ENCODE measurements around the gene CWC15.

CWC15 gene

GRCh38 chr11:94972700-94973098 is 657 bp downstream of the CWC15 start:
- no peak for DNase-seq (ENCODE audit: low spot score)
- TF ChIP-seq, protein P1, sequence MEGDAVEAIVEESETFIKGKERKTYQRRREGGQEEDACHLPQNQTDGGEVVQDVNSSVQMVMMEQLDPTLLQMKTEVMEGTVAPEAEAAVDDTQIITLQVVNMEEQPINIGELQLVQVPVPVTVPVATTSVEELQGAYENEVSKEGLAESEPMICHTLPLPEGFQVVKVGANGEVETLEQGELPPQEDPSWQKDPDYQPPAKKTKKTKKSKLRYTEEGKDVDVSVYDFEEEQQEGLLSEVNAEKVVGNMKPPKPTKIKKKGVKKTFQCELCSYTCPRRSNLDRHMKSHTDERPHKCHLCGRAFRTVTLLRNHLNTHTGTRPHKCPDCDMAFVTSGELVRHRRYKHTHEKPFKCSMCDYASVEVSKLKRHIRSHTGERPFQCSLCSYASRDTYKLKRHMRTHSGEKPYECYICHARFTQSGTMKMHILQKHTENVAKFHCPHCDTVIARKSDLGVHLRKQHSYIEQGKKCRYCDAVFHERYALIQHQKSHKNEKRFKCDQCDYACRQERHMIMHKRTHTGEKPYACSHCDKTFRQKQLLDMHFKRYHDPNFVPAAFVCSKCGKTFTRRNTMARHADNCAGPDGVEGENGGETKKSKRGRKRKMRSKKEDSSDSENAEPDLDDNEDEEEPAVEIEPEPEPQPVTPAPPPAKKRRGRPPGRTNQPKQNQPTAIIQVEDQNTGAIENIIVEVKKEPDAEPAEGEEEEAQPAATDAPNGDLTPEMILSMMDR (IDR thresholded peaks at IDR 0.05; ENCODE audit: extremely low read depth, missing control alignments) = no peak

GRCh38 chr11:94968334-94968958 is 4.9 kb downstream of the CWC15 start:
- TF ChIP-seq, protein P1 (IDR thresholded peaks at IDR 0.05; ENCODE audit: extremely low read depth, missing control alignments) = peak; percentile 7
- DNase-seq (ENCODE audit: low spot score) = no peak

DNA sequence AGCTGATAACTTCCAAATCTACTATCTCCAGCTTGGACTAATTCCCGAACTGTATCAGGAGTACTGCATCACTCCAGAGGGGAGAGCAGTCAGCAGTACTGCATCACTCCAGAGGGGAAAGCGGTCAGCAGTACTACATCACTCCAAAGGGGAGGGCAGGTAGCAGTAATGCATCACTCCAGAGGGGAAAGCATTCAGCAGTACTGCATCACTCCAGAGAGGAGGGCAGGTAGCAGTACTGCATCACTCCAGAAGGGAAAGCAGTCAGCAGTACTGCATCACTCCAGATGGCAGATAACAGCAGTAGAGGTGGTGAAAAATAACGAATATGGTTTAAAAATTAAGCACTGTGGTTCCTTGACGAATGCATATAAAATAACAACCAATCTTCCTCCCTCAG is 8.4 kb downstream of the CWC15 start:
- TF ChIP-seq, protein P1 (IDR thresholded peaks at IDR 0.05; ENCODE audit: extremely low read depth, missing control alignments) = no peak
- DNase-seq (ENCODE audit: low spot score) = no peak

GRCh38 chr11:94961255-94961654 is 12.1 kb downstream of the CWC15 start:
- TF ChIP-seq, protein P1 (IDR thresholded peaks at IDR 0.05; ENCODE audit: extremely low read depth, missing control alignments) = no peak
- DNase-seq (ENCODE audit: low spot score) = no peak

DNA sequence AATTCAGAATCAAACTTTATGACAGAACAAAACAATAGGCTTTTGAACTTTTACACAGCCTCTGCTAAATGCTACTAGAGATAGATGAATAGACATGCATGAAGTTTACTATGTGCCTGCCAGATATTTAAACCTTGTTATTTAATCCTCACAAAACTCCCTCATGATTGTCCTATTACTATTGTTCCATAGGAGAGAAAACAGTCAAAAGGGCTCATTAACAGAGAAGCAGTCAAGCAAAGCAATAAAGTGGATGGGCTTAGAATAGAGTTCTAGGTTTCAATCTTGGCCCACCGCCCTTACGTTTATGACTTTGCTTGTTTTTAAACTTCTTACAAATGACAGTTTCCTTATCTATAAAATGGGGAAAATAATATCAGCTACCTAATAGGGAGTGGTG is 12.9 kb downstream of the CWC15 start:
- TF ChIP-seq, protein P1 (IDR thresholded peaks at IDR 0.05; ENCODE audit: extremely low read depth, missing control alignments) = no peak
- DNase-seq (ENCODE audit: low spot score) = no peak

DNA sequence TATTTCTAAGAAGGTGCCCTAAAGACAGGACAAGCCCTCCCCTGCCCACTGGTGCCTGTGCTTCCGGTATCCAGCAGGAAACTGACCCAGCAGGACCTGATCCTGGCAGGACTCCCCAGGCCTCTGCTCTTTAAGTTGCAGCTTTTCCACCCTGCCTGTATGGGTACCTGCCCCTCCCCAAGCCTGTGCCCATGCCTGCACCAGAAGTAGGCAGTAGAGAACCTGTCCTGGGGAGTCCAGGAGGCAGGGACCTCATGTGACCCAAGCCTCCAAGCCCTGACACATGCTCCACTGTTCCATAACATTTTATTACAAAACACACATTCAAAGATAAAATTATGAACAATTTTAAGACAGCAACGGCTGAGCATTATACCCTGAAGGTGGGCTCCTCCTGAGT is 14.2 kb downstream of the CWC15 start:
- TF ChIP-seq, protein P1 (IDR thresholded peaks at IDR 0.05; ENCODE audit: extremely low read depth, missing control alignments) = no peak
- DNase-seq (ENCODE audit: low spot score) = no peak

DNA sequence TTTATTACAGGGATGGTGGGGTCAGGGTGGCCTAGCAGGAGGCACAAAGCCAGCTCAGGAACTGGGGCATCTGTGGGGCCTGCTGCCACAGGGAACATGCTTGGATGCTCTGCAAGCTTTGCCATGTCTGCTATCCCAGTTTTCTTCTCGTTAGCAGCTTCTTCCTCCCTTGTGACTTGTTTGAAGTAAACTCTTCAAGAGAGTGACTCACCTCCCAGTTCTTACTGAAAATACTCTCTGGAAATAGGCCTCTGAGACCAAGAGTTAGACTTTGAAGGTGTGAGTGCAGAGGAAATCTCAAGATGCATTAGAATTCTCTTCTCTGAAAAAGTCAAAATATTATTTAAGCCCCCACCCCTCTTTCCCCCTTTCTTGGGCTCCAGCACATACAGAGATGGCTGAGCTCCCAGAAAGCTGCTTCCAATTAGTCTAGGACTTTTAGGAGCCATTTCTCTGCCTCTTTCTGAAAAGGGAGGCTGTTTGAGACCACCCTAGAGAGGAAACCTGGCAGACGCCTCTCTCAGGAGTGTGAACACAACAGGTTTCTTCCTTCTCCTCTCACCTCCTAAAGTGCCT is 15.1 kb downstream of the CWC15 start:
- TF ChIP-seq, protein P1 (IDR thresholded peaks at IDR 0.05; ENCODE audit: extremely low read depth, missing control alignments) = no peak

More for the DNA sequence above, 15.1 kb downstream of the CWC15 start:
- DNase-seq (ENCODE audit: low spot score) = no peak

Measured in GM20000 (cell line).